GM20431 (cell line): ENCODE data around the gene RBBP4.
"Not testable (repeated sequence)": the region's sequence is repeated elsewhere in the genome, so short reads cannot be mapped to it uniquely, and the experiment has no call there.

ENCODE experiments used
- in situ Hi-C: fragments of 300-500 bp; cut with MseI, MboI; formaldehyde crosslinking; loops from one replicate; pipeline ENCODE4 v1.15.0; 2020; ENCODE audit warnings: low sequenced_read_pairs; ENCODE audit not compliant: unreplicated experiment

Gene RBBP4

DNA sequence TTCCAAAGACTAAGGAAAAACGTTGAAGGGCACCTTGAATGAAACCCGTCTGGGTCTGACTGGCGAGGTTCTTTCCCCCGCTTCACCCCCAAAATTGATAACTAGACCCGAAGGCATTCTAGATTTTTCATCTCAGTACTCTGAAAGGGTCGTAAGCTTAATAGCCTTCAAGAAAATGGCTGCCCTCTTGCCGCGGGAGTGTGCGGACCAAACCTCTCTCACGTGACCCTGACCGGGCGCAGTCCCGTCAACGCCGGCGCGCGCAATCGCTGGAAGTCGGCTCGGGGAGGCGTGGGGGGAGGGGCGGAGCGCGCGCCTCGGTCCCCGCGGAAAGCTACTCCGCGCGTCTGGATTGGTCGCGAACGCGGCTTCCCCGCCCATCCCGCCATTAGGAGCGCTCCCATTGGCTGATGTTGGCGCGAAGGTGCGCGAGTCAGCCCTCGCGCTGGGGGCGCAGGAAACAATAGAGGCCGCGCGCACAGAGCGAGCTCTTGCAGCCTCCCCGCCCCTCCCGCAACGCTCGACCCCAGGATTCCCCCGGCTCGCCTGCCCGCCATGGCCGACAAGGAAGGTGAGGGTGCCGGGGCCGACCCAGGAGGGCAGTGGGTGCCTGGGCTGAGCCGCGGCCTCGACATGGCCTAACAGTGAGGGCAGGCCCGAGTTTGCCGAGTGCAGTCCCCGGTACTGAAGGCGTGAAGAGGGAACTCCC, at the start of gene RBBP4:
TSS of gene RBBP4 (plus strand) at position 457 of the 709 bp plus-strand sequence. CDS start at position 556, 99 bp downstream.
- in situ Hi-C loops = no loop called here

DNA sequence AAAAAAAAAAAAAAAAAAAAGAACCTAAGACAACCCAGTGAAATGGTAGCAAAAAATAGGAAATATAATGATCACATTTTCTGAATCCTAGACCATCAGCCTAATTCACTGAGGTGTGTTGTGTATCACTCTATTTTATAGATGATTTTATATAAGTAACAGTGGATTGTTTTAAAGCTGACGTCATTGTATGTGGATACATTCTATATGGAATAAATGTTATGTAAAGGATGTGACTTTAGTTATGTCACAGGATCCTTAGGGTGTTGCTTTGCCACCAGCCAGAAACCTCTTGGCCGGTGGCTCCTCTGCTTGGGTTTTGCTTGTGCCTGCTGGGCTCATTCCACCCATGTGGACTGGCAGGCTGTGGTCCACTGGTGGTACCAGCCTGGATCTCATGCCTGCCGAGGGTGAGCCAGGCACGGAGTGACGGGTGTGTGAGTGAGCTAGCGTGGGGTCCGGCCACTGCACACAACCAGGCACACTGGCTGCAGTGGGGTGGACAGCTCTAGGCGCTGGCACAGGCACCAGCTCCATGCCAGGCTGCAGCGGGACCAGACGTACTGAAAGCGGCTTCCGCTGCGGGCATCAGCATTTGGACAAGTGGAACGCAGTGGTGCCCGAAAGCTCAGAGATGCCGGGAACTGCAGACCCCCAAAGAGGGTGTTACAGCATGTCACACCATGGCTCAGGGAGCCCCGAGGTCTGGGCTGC, 45.1 kb upstream of the RBBP4 start:
- in situ Hi-C loops = no loop called here

- in situ Hi-C loops = no loop called here
Observed at GRCh38 chr1:32606565-32607371, 44.2 kb upstream of the RBBP4 start.

GRCh38 chr1:32609180-32609579, 41.8 kb upstream of the RBBP4 start:
- in situ Hi-C loops = no loop called here

GRCh38 chr1:32611859-32612188, 39.2 kb upstream of the RBBP4 start:
- in situ Hi-C loops = no loop called here

GRCh38 chr1:32612189-32612881, 38.7 kb upstream of the RBBP4 start:
- in situ Hi-C loops = no loop called here

DNA sequence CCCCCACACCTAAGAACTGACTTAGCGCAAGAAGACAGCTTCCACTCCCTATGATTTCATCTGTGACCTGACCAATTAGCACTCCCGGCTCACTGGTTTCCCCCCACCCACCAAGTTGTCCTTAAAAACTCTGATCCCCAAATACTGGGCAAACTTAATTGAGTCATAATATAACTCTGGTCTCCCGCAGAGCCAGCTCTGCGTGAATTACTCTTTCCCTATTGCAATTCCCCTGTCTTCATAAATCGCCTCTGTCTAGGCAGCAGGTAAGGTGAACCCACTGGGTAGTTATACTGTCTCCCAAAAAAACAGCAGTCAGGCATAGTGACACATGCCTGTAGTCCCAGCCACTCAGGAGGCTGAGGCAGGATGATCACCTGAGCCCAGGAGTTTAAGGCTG, 37.5 kb upstream of the RBBP4 start:
- in situ Hi-C loops = no loop called here

GRCh38 chr1:32618673-32619221, 32.3 kb upstream of the RBBP4 start:
- in situ Hi-C loops = no loop called here

- in situ Hi-C loops = no loop called here
Observed at GRCh38 chr1:32619701-32620485, 31.1 kb upstream of the RBBP4 start.

DNA sequence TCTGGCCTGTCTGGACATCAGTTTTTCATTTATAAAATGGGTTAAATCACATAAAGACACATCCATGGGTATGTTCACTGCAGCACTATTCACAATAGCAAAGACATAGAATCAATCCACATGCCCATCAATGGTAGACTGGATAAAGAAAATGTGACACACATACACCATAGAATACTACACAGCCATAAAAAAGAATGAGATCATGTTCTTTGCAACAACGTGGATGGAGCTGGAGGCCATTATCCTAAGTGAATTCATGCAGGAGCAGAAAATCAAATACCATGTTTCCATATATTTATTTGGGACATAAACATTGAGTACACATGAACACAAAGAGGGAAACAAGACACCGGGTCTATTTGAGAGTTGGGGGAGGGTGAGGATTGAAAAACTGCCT, 28.8 kb upstream of the RBBP4 start:
- in situ Hi-C loops = no loop called here

DNA sequence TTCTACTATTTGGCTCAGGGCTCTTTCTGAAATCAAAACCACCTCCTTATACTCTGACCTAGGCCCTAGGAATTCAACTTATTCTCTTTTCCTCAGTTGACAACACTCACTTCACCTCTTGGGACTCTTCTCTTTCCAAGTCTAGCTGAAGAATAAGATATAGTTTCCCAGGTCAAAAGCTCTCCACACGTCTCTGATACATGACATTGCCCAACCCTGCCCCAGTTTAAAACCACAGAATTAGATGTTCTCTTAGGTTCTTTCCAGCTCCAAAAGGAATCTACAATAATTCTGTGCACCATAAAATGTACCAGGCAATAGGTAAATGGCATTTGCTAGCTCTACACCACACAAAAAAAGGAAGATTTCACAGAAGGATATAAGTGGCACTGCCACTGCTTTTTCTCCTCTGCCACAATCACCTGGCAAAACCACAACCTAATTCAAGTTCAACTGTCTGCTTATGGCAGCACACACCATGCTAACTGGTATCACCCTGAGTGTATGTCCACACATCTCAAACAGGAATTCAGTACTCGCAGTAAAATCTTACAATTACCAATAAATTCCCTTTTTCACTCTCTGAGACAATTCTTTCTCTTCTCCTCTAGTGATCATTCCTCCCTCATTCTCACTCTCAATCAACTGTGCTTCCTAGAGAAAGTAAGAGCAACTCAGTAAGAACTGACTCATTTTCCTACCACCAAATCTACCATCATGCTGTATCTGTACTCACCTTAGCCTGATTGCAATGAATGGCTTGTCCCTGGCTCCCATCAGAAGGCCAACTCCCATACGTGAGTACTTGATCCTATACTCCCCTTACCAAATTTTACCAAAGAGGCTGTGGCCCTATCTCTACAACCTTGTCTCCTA, 28.0 kb upstream of the RBBP4 start:
- in situ Hi-C loops = no loop called here

DNA sequence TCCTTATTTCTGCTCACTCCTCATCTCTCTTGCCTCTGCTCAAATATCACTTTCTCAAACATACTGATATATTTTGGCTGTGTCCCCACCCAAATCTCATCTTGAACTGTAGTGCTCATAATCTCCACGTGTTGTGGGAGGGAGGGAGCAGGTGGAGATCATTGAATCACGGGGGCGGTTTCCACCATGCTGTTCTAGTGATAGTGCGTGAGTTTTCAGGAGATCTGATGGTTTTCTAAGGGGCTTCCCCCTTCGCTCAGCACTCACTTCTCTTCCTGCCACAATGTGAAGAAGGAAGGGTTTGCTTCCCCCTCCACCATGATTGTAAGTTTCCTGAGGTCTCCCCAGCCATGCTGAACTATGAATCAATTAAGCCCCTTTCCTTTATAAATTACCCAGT, 27.2 kb upstream of the RBBP4 start:
- in situ Hi-C loops = no loop called here

DNA sequence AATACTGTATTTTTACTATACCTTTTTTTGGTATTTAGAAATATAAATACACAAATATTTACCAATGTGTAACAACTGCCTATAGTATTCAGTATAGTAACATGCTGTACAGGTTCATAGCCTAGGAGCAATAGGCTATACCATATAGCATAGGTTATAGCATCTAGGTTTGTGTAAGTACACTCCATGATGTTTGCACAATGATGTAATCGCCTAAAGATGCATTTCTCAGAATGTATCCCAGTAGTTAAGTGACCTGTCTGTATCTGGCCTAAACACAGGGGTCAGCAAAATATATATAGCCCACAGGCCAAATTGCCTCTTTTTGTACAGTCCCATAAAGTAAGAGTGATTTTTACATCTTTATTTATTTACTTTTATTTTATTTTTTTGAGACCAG, 24.8 kb upstream of the RBBP4 start:
- in situ Hi-C loops = no loop called here

- in situ Hi-C loops = no loop called here
Observed at GRCh38 chr1:32627596-32628162, 23.3 kb upstream of the RBBP4 start.

DNA sequence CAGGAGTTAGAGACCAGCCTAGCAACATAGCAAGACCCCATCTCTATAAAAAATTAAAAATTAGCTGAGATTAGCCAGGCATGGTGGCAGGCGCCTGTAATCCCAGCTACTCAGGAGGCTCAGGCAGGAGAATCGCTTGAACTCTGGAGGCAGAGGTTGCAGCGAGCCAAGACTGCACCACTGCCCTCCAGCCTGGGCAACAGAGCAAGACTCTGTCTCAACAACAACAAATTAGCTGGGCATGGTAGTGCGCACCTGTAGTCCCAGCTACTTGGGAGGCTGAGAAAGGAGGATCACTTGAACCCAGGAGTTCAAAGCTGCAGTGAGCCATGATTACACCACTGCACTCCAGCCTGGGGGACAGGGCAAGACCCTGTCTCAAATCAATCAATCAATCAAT, 20.8 kb upstream of the RBBP4 start:
- in situ Hi-C loops = not testable (repeated sequence)

GRCh38 chr1:32632829-32633228, 18.2 kb upstream of the RBBP4 start:
- in situ Hi-C loops = no loop called here

GRCh38 chr1:32635508-32636277, 15.3 kb upstream of the RBBP4 start:
- in situ Hi-C loops = no loop called here
